Liver (tissue), 3 donors: Measurements from ENCODE around the gene MSH4.

Source experiments
- CTCF ChIP-seq: fragments of 150-350 bp; IDR thresholded peaks from 2 replicates; pipeline ENCODE4 v1.5.1; 2017; ENCODE audit warnings: improper control_type of control experiment, low read depth, low read length; ENCODE audit not compliant: missing input control
- FOXA1 ChIP-seq: IDR thresholded peaks from 2 replicates; pipeline ENCODE4 v1.6.1; 2016; ENCODE audit warnings: antibody characterized with exemption
- GABPA ChIP-seq, 2 donors: IDR thresholded peaks in 1 of 2; conservative IDR thresholded peaks in 1 of 2; 2 replicates each; pipeline ENCODE4 v1.6.1; 2016; ENCODE audit warnings: antibody characterized with exemption in 2 of 2, mild to moderate bottlenecking in 1 of 2, moderate library complexity in 1 of 2
- HNF4A ChIP-seq, 2 donors: conservative IDR thresholded peaks; 2 replicates each; pipeline ENCODE4 v1.6.1; 2016; ENCODE audit warnings: antibody characterized with exemption in 2 of 2, mild to moderate bottlenecking in 2 of 2
- JUND ChIP-seq, 2 donors: IDR thresholded peaks; 2 replicates each; pipeline ENCODE4 v1.6.1; 2016; ENCODE audit warnings: antibody characterized with exemption in 2 of 2
- MAX ChIP-seq: IDR thresholded peaks from 2 replicates; pipeline ENCODE4 v1.6.1; 2016; ENCODE audit warnings: antibody characterized with exemption
- RAD21 ChIP-seq, 2 donors: IDR thresholded peaks; 2 replicates each; pipeline ENCODE4 v1.6.1; 2016; ENCODE audit warnings: antibody characterized with exemption in 2 of 2, mild to moderate bottlenecking in 2 of 2
- REST ChIP-seq: IDR thresholded peaks from 2 replicates; pipeline ENCODE4 v1.6.1; 2016; ENCODE audit warnings: antibody characterized with exemption, mild to moderate bottlenecking
- RXRA ChIP-seq, 2 donors: IDR thresholded peaks; 2 replicates each; pipeline ENCODE4 v1.6.1; 2017 to 2018; ENCODE audit warnings: antibody characterized with exemption in 2 of 2, mild to moderate bottlenecking in 1 of 2
- SP1 ChIP-seq: IDR thresholded peaks from 2 replicates; pipeline ENCODE4 v1.6.1; 2018; ENCODE audit warnings: antibody characterized with exemption, mild to moderate bottlenecking
- TAF1 ChIP-seq: conservative IDR thresholded peaks from 2 replicates; pipeline ENCODE4 v1.6.1; 2016; ENCODE audit warnings: antibody characterized with exemption, mild to moderate bottlenecking
- YY1 ChIP-seq: IDR thresholded peaks from 2 replicates; pipeline ENCODE4 v1.6.1; 2016; ENCODE audit warnings: antibody characterized with exemption, mild to moderate bottlenecking
- donor health status: healthy.
- donor health status: healthy.

GRCh38 chr1:75870951-75871350 lies 74.3 kb downstream of the MSH4 start:
- TF ChIP-seq SP1 (no peak), CTCF (no peak), MAX (no peak), FOXA1 (no peak), GABPA (IDR thresholded peaks at IDR 0.05 in 1 of 2, conservative IDR thresholded peaks at IDR 0.05 in 1 of 2) (no peak), TAF1 (no peak), JUND (IDR thresholded peaks at IDR 0.05) (no peak), HNF4A (conservative IDR thresholded peaks at IDR 0.05) (no peak), REST (no peak), RXRA (IDR thresholded peaks at IDR 0.05) (no peak), RAD21 (IDR thresholded peaks at IDR 0.05) (no peak), YY1 (no peak)
